HepG2 (cell line): ENCODE data around the gene BTG1. TPM values are rescaled to one million over a fixed set of nuclear protein-coding genes. Genes with fewer than 3 reads are reported as not detected.
A peak's percentile ranks its signal among the peaks of the same experiment; 100 is the strongest.

Source experiments
- BRD4 ChIP-seq: sonication (generic); formaldehyde crosslinking; IDR thresholded peaks from 2 replicates; pipeline ENCODE4 v1.4.0; 2020; ENCODE audit warnings: missing genetic modification reagents
- CAMTA2 ChIP-seq: sonication (generic); formaldehyde crosslinking; IDR thresholded peaks from 2 replicates; pipeline ENCODE4 v1.4.0; 2020; ENCODE audit warnings: mild to moderate bottlenecking, missing genetic modification reagents, borderline replicate concordance
- CREB3 ChIP-seq: sonication (generic); formaldehyde crosslinking; IDR thresholded peaks from 2 replicates; pipeline ENCODE4 v1.5.0; 2020; ENCODE audit warnings: missing genetic modification reagents
- DBP ChIP-seq: sonication (generic); formaldehyde crosslinking; IDR thresholded peaks from 2 replicates; pipeline ENCODE4 v1.4.0; 2020; ENCODE audit warnings: missing genetic modification reagents; ENCODE audit errors: not compliant biosample characterization
- FOXK2 ChIP-seq: fragments of 450-650 bp; IDR thresholded peaks from 2 replicates; pipeline ENCODE4 v1.6.1; 2016
- GZF1 ChIP-seq: sonication (generic); formaldehyde crosslinking; IDR thresholded peaks from 2 replicates; pipeline ENCODE4 v1.5.1; 2020; ENCODE audit warnings: mild to moderate bottlenecking, missing genetic modification reagents
- HMG20B ChIP-seq: conservative IDR thresholded peaks from 2 replicates; pipeline ENCODE4 v1.6.1; 2016; ENCODE audit warnings: missing genetic modification reagents, missing compliant biosample characterization
- HNRNPL ChIP-seq: fragments of 200-400 bp; formaldehyde crosslinking; IDR thresholded peaks from 2 replicates; pipeline ENCODE4 v1.6.1; 2017; ENCODE audit warnings: mild to moderate bottlenecking, low read depth, low read length
- IKZF5 ChIP-seq: IDR thresholded peaks from 2 replicates; pipeline ENCODE4 v1.6.1; 2018; ENCODE audit warnings: missing genetic modification reagents, mild to moderate bottlenecking, missing compliant biosample characterization
- IRF2 ChIP-seq: IDR thresholded peaks from 2 replicates; pipeline ENCODE4 v1.6.1; 2018; ENCODE audit warnings: missing genetic modification reagents, missing compliant biosample characterization
- MIER3 ChIP-seq: IDR thresholded peaks from 2 replicates; pipeline ENCODE4 v1.6.1; 2016; ENCODE audit warnings: missing compliant biosample characterization, borderline replicate concordance
- MXD1 ChIP-seq: sonication (generic); formaldehyde crosslinking; IDR thresholded peaks from 2 replicates; pipeline ENCODE4 v1.4.0; 2020; ENCODE audit warnings: mild to moderate bottlenecking, missing genetic modification reagents
- SP140L ChIP-seq: sonication (generic); formaldehyde crosslinking; IDR thresholded peaks from 2 replicates; pipeline ENCODE4 v1.4.0; 2020; ENCODE audit warnings: missing genetic modification reagents, borderline replicate concordance
- SRSF1 ChIP-seq: fragments of 200-400 bp; formaldehyde crosslinking; optimal IDR thresholded peaks from 2 replicates; pipeline ENCODE3; 2017; ENCODE audit warnings: mild to moderate bottlenecking, low read depth, low read length, moderate library complexity
- TBX3 ChIP-seq: fragments of 450-650 bp; IDR thresholded peaks from 2 replicates; pipeline ENCODE4 v1.6.1; 2017; ENCODE audit warnings: antibody characterized with exemption, mild to moderate bottlenecking, inconsistent platforms, borderline replicate concordance
- ZBTB26 ChIP-seq: IDR thresholded peaks from 2 replicates; pipeline ENCODE4 v1.6.1; 2016; ENCODE audit warnings: missing compliant biosample characterization, missing genetic modification reagents, borderline replicate concordance
- ZBTB33 ChIP-seq: sonication (generic); formaldehyde crosslinking; IDR thresholded peaks from 2 replicates; pipeline ENCODE4 v1.4.0; 2020; ENCODE audit warnings: missing genetic modification reagents
- ZNF777 ChIP-seq: sonication (generic); formaldehyde crosslinking; IDR thresholded peaks from 2 replicates; pipeline ENCODE4 v1.4.0; 2020; ENCODE audit warnings: missing genetic modification reagents
- ZSCAN5A ChIP-seq: sonication (generic); formaldehyde crosslinking; IDR thresholded peaks from 2 replicates; pipeline ENCODE4 v1.8.0; 2022; ENCODE audit warnings: mild to moderate bottlenecking, missing genetic modification reagents, borderline replicate concordance
- polyA plus RNA-seq, 8 experiments: library from polyadenylated mRNA; depleted of rRNA in 3 of 8; stranded (reverse) in 7 of 8; unstranded in 1 of 8; fragments of >200 nt; fragmentation: Illumina TruSeq in 4 of 8; extraction: Trizol in 4 of 8; gene quantifications; 2 replicates each; pipeline versions ENCODE4 v1.2.1 to v1.2.3, GENCODE V29; 2011 to 2016; ENCODE audit warnings: low read depth in 4 of 8, missing spikeins in 1 of 8, mixed read lengths in 1 of 8; ENCODE audit not compliant: insufficient read depth in 1 of 8
- total RNA-seq, 5 experiments: library from RNA; depleted of rRNA; stranded (reverse); fragments of >200 nt; fragmentation: Illumina TruSeq; extraction: Trizol; gene quantifications; 2 replicates each; pipeline ENCODE4 v1.2.3, GENCODE V29; 2016; ENCODE audit warnings: low read depth in 1 of 5

The BTG1 gene
- total and polyA plus RNA-seq, 2 of the 13 experiments (the other 11 are each of a cell fraction or from before 2014, with no cell fraction given), result 7.5 to 16.7 TPM

GRCh38 chr12:92145731-92146496, at the start of gene BTG1 (continued):
- peak; percentile 20; the same call in 1 of the 2 replicates for TF ChIP-seq ZSCAN5A (CRISPR knock-in tag)
- TF ChIP-seq BRD4 (CRISPR knock-in tag), result no peak
- no peak for TF ChIP-seq HMG20B (CRISPR knock-in tag)
- TF ChIP-seq ZBTB33, result 0 out of 2 replicates have a peak, but pooled peaks have one; percentile 13
- TF ChIP-seq CAMTA2 (CRISPR knock-in tag), result no peak; the same call in 1 of the 2 replicates
- TF ChIP-seq SP140L (CRISPR knock-in tag), result no peak
- peak; percentile 12; the same call in 1 of the 2 replicates for TF ChIP-seq MXD1 (CRISPR knock-in tag)
- TF ChIP-seq ZBTB26 (CRISPR knock-in tag), result no peak
- TF ChIP-seq FOXK2, result 0 out of 2 replicates have a peak, but pooled peaks have one; percentile 10
- peak; percentile 55 for TF ChIP-seq DBP (CRISPR knock-in tag)
- peak; percentile 39 for TF ChIP-seq MIER3
- no peak; the same call in 1 of the 2 replicates for TF ChIP-seq ZNF777
- 0 out of 2 replicates have a peak, but pooled peaks have one; percentile 6 for TF ChIP-seq HNRNPL
- TF ChIP-seq TBX3, result no peak
- TF ChIP-seq IRF2 (CRISPR knock-in tag), result peak; percentile 76
- no peak for TF ChIP-seq GZF1
- TF ChIP-seq CREB3, result no peak
- peak; percentile 83 for TF ChIP-seq SRSF1
- TF ChIP-seq IKZF5 (CRISPR knock-in tag), result peak; percentile 43
